RWPE1 (cell line): ENCODE measurements around the gene PRXL2C.

Source experiments
- CTCF ChIA-PET: fragments of 350-600 bp; sonication (Branson Sonifier 250); formaldehyde crosslinking; extraction: SDS; loops from one replicate; lab custom pipeline; 2021; lab: Yijun Ruan, JAX
- POLR2A ChIA-PET: fragments of 400-600 bp; formaldehyde crosslinking; extraction: SDS; loops from one replicate; lab custom pipeline; 2020; ENCODE audit warnings: antibody characterized with exemption; ENCODE audit not compliant: low non-redundant PET; lab: Yijun Ruan, JAX
- DNase-seq: peaks from one replicate; pipeline ENCODE4 v3.0.0; 2012; ENCODE audit warnings: low spot score
- H3K27ac ChIP-seq: fragments of 450-650 bp; 2 replicates; pipeline ENCODE4 v1.5.1; 2017
- TF ChIP-seq, protein P1 (sequence below): fragments of 450-650 bp; conservative IDR thresholded peaks from 2 replicates; pipeline ENCODE4 v1.5.1; 2017; ENCODE audit warnings: low read depth, mild to moderate bottlenecking

The PRXL2C gene

GRCh38 chr9:96649620-96650324, 5.3 kb downstream of the PRXL2C start:
- ChIA-PET CTCF (interaction anchor here (0.8 kb wide), 1 partner anchor 322 kb away, joined by 8 read pairs; no protein-coding TSS in a partner anchor), POLR2A (interaction anchor here (0.6 kb wide), 1 partner anchor 37 kb away, joined by 3 read pairs; no protein-coding TSS in a partner anchor)
- TF ChIP-seq, protein P1, sequence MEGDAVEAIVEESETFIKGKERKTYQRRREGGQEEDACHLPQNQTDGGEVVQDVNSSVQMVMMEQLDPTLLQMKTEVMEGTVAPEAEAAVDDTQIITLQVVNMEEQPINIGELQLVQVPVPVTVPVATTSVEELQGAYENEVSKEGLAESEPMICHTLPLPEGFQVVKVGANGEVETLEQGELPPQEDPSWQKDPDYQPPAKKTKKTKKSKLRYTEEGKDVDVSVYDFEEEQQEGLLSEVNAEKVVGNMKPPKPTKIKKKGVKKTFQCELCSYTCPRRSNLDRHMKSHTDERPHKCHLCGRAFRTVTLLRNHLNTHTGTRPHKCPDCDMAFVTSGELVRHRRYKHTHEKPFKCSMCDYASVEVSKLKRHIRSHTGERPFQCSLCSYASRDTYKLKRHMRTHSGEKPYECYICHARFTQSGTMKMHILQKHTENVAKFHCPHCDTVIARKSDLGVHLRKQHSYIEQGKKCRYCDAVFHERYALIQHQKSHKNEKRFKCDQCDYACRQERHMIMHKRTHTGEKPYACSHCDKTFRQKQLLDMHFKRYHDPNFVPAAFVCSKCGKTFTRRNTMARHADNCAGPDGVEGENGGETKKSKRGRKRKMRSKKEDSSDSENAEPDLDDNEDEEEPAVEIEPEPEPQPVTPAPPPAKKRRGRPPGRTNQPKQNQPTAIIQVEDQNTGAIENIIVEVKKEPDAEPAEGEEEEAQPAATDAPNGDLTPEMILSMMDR, result no peak
- H3K27ac ChIP-seq, result no peak overlapping the region
- no peak for DNase-seq

DNA sequence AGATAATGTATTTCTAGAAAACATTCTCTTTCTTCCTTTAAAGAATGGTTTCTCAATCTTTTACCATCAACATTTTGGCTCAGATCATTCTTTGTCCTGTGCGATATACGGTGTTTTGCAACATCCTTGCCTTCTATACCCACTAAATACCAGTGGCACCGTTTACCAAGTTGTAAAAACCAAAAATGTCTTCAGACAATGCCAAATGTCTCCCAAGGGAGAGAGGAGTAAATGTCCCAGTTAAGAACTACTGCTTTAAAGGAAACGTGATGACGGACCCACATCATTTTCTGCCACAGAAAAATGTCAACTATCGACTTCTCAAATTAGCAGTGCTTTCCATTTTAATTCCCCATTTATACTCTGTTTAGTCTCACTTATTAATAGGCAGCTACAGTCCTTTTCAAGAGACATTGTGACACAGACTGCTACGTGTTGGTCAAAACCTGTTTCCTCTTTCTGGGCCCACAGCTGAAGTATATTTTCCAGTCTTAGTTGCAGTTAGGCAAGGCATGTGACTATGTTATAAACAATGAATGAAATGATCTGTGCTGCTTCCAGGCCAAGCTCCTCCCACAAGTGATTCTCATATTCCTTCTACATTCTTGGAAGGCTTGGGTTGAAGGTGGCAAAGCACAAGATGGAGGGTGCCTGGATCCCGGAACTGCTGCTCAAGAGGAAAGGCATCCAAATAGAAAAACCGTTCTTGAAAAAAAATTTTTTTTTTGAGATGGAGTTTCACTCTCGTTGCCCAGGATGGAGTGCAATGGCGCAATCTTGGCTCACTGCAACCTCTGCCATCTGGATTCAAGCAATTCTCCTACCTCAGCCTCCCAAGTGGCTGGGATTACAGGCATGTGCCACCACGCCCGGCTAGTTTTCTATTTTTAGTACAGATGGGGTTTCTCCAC, 8.8 kb downstream of the PRXL2C start:
- peak overlapping the region; percentile 42 for H3K27ac ChIP-seq
- TF ChIP-seq, protein P1, result no peak
- DNase-seq, result no peak
- CTCF ChIA-PET, result interaction anchor here (0.6 kb wide), 2 partner anchors 11 to 21 kb away, joined by 4 to 6 read pairs; no protein-coding TSS in a partner anchor
- POLR2A ChIA-PET, result interaction anchor here (0.7 kb wide), 1 partner anchor 148 kb away, joined by 3 read pairs; no protein-coding TSS in a partner anchor

GRCh38 chr9:96644137-96644536, 11.0 kb downstream of the PRXL2C start:
- ChIA-PET CTCF (no interaction called here), POLR2A (interaction anchor here (0.6 kb wide), 1 partner anchor 210 kb away, joined by 4 read pairs; no protein-coding TSS in a partner anchor)
- DNase-seq, result no peak
- TF ChIP-seq, protein P1, result no peak
- H3K27ac ChIP-seq, result no peak overlapping the region

- no peak for DNase-seq
- H3K27ac ChIP-seq, result no peak overlapping the region
- ChIA-PET POLR2A (no interaction called here), CTCF (interaction anchor here (0.6 to 1.3 kb wide), 3 partner anchors 75 to 251 kb away, joined by 3 to 7 read pairs (median 4); no protein-coding TSS in a partner anchor)
- TF ChIP-seq, protein P1, result no peak
These were observed 13.6 kb downstream of the PRXL2C start for GRCh38 chr9:96641514-96641913.

DNA sequence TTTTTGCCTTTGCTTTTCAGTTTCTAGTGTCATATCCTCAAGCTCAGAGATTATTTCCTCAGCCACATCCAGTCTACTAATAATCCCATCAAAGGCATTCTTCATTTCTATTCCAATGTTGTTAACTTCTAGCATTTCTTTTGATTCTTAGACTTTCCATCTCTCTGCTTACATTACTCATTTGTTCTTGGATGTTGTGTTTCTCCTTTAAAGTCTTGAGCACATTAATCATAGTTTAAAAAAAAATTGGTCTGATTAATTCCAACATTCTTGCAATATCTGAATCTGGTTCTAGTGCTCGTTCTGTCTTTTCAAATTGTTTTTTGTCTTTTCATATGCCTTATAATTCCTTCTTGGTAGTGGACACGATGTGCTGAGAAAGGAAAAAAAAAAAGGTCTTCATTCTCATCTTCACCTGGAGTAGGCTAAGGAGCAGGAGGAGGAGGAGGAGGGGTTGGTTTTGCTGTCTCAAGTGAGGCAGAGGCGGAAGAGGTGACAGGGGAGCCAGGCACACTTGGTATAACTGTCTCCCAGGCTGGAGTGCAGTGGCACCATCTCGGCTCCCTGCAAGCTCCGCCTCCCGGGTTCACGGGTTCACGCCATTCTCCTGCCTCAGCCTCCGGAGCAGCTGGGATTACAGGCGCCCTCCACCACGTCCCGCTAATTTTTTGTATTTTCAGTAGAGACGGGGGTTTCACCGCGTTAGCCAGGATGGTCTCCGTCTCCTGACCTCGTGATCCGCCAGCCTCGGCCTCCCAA, 16.3 kb downstream of the PRXL2C start:
- POLR2A ChIA-PET, result no interaction called here
- DNase-seq, result no peak
- TF ChIP-seq, protein P1, result no peak
- CTCF ChIA-PET, result interaction anchor here (0.6 kb wide), 1 partner anchor 90 kb away, joined by 4 read pairs; no protein-coding TSS in a partner anchor
- no peak overlapping the region for H3K27ac ChIP-seq
